Mammary epithelial cell (primary cell): ENCODE data around the gene SPNS3.

Source experiments
- CTCF ChIP-seq, 2 donors: IDR thresholded peaks in 1 of 2; conservative IDR thresholded peaks in 1 of 2; 2 replicates each; pipeline ENCODE4 v1.5.1; 2011 to 2012; ENCODE audit warnings: inconsistent platforms in 2 of 2, low read length in 2 of 2, mild to moderate bottlenecking in 2 of 2, control low read depth in 1 of 2, low read depth in 1 of 2; ENCODE audit not compliant: insufficient read depth in 1 of 2; ENCODE audit errors: extremely low read depth in 1 of 2
- EZH2 ChIP-seq: IDR thresholded peaks from 2 replicates; pipeline ENCODE4 v1.6.1; 2012; ENCODE audit warnings: low read length, inconsistent platforms, borderline replicate concordance

GRCh38 chr17:4485676-4486646 lies 52.2 kb downstream of the SPNS3 start:
- TF ChIP-seq CTCF (conservative IDR thresholded peaks at IDR 0.05 in 1 of 2, IDR thresholded peaks at IDR 0.05 in 1 of 2; ENCODE audit: extremely low read depth in 1 of 2, insufficient read depth in 1 of 2, low read depth in 1 of 2, low read length in 2 of 2) (no peak), EZH2 (no peak)
